ENCODE data around the gene CPN2. TPM values are rescaled to one million over a fixed set of nuclear protein-coding genes. Genes with fewer than 3 reads are reported as not detected.
A peak's percentile ranks its signal among the peaks of the same experiment; 100 is the strongest.

Gene CPN2
- total and polyA plus RNA-seq, 2 of the 13 experiments (the other 11 are each of a cell fraction or from before 2014, with no cell fraction given): 26.7 to 27.7 TPM

GRCh38 chr3:194320744-194321243, 30.3 kb downstream of the CPN2 start (continued):
- TF ChIP-seq ZNF225 (CRISPR knock-in tag; IDR thresholded peaks at IDR 0.05): no peak
- no peak for TF ChIP-seq TOE1 (CRISPR knock-in tag; IDR thresholded peaks at IDR 0.05)
- no peak for TF ChIP-seq SPEN (CRISPR knock-in tag; IDR thresholded peaks at IDR 0.05; ENCODE audit: low read depth)
- TF ChIP-seq ZNF605 (CRISPR knock-in tag; IDR thresholded peaks at IDR 0.05): peak; percentile 42; the same call in 1 of the 2 replicates
- peak; percentile 91 for TF ChIP-seq PHF21A (CRISPR knock-in tag; IDR thresholded peaks at IDR 0.05)
- TF ChIP-seq SMAD9 (CRISPR knock-in tag; IDR thresholded peaks at IDR 0.05): no peak
- no peak for TF ChIP-seq FOSL1 (CRISPR knock-in tag; IDR thresholded peaks at IDR 0.05; ENCODE audit: borderline replicate concordance)
- TF ChIP-seq ZNF10 (CRISPR knock-in tag; IDR thresholded peaks at IDR 0.05; ENCODE audit: borderline replicate concordance, low read depth): no peak
- no peak; the same call in 1 of the 2 replicates for TF ChIP-seq NFKBIZ (CRISPR knock-in tag; IDR thresholded peaks at IDR 0.05)
- peak; percentile 54 for TF ChIP-seq GFI1 (CRISPR knock-in tag; IDR thresholded peaks at IDR 0.05; ENCODE audit: borderline replicate concordance)
- TF ChIP-seq KAT8 (CRISPR knock-in tag; IDR thresholded peaks at IDR 0.05): peak; percentile 48; the same call in 1 of the 2 replicates
- TF ChIP-seq GPBP1L1 (CRISPR knock-in tag; IDR thresholded peaks at IDR 0.05): no peak
- TF ChIP-seq MEIS1 (CRISPR knock-in tag; IDR thresholded peaks at IDR 0.05; ENCODE audit: borderline replicate concordance): no peak; the same call in 1 of the 2 replicates
- TF ChIP-seq TGIF2 (CRISPR knock-in tag; IDR thresholded peaks at IDR 0.05): no peak
- TF ChIP-seq ATM (IDR thresholded peaks at IDR 0.05; ENCODE audit: borderline replicate concordance): no peak
- no peak for TF ChIP-seq SATB2 (CRISPR knock-in tag; IDR thresholded peaks at IDR 0.05)
- no peak; the same call in 1 of the 2 replicates for TF ChIP-seq SIX1 (CRISPR knock-in tag; IDR thresholded peaks at IDR 0.05; ENCODE audit: borderline replicate concordance)
- no peak for TF ChIP-seq U2AF2 (IDR thresholded peaks at IDR 0.05; ENCODE audit: low read depth, low read length)
- TF ChIP-seq ZNF776 (CRISPR knock-in tag; IDR thresholded peaks at IDR 0.05): no peak
- TF ChIP-seq ZNF562 (CRISPR knock-in tag; IDR thresholded peaks at IDR 0.05; ENCODE audit: borderline replicate concordance): no peak
- TF ChIP-seq PLRG1 (conservative IDR thresholded peaks at IDR 0.05): no peak
- no peak for TF ChIP-seq TCF12 (IDR thresholded peaks at IDR 0.05)
- TF ChIP-seq TCF12 (CRISPR knock-in tag; IDR thresholded peaks at IDR 0.05): no peak
- no peak for TF ChIP-seq HNRNPH1 (optimal IDR thresholded peaks at IDR 0.05; ENCODE audit: low read depth, low read length)
- no peak for TF ChIP-seq IKZF4 (CRISPR knock-in tag; IDR thresholded peaks at IDR 0.05; ENCODE audit: borderline replicate concordance, low read depth, not compliant biosample characterization)
- TF ChIP-seq STAT5B (CRISPR knock-in tag; IDR thresholded peaks at IDR 0.05): no peak
- no peak; the same call in 1 of the 2 replicates for TF ChIP-seq KLF9 (CRISPR knock-in tag; IDR thresholded peaks at IDR 0.05; ENCODE audit: low read depth)
- TF ChIP-seq AKNA (CRISPR knock-in tag; IDR thresholded peaks at IDR 0.05; ENCODE audit: borderline replicate concordance): no peak
